OCI-M1 (cell line): ENCODE results near the gene ITGA8.
"Not testable (repeated sequence)": the region's sequence is repeated elsewhere in the genome, so short reads cannot be mapped to it uniquely, and the experiment has no call there.

Source experiments
- DNase-seq: peaks from one replicate; lab custom pipeline; 2025; lab: John Stamatoyannopoulos, UW

ITGA8 gene

GRCh38 chr10:15550950-15551349, 168.8 kb downstream of the ITGA8 start:
- no peak for DNase-seq

- DNase-seq: no peak
These were observed 171.4 kb downstream of the ITGA8 start for GRCh38 chr10:15548331-15548730.

- DNase-seq: no peak
These were observed 173.1 kb downstream of the ITGA8 start for GRCh38 chr10:15546606-15547005.

- no peak for DNase-seq
These were observed 173.8 kb downstream of the ITGA8 start for GRCh38 chr10:15545884-15546283.

- DNase-seq: no peak
These were observed 174.5 kb downstream of the ITGA8 start for GRCh38 chr10:15545266-15545665.

- no peak for DNase-seq
These were observed 175.7 kb downstream of the ITGA8 start for GRCh38 chr10:15543994-15544393.

GRCh38 chr10:15542817-15543216, 176.9 kb downstream of the ITGA8 start:
- no peak for DNase-seq

GRCh38 chr10:15541376-15541775, 178.3 kb downstream of the ITGA8 start:
- no peak for DNase-seq

- DNase-seq: no peak
These were observed 179.0 kb downstream of the ITGA8 start for GRCh38 chr10:15540727-15541126.

- no peak for DNase-seq
These were observed 180.5 kb downstream of the ITGA8 start for GRCh38 chr10:15539262-15539661.

GRCh38 chr10:15534928-15535538, 184.7 kb downstream of the ITGA8 start:
- not testable (repeated sequence) for DNase-seq

GRCh38 chr10:15531927-15532722, 187.6 kb downstream of the ITGA8 start:
- no peak for DNase-seq

- no peak for DNase-seq
These were observed 190.9 kb downstream of the ITGA8 start for GRCh38 chr10:15528859-15529239.

- DNase-seq: no peak
These were observed 193.0 kb downstream of the ITGA8 start for GRCh38 chr10:15526754-15527153.

- DNase-seq: no peak
These were observed 198.3 kb downstream of the ITGA8 start for GRCh38 chr10:15521328-15521903.

GRCh38 chr10:15518250-15518649, 201.5 kb downstream of the ITGA8 start:
- no peak for DNase-seq

- DNase-seq: no peak
These were observed 203.3 kb downstream of the ITGA8 start for GRCh38 chr10:15516256-15517085.

GRCh38 chr10:15515202-15515601, 204.5 kb downstream of the ITGA8 start:
- no peak for DNase-seq

GRCh38 chr10:15510963-15511362, 208.8 kb downstream of the ITGA8 start:
- no peak for DNase-seq

GRCh38 chr10:15505329-15505728, 214.4 kb downstream of the ITGA8 start:
- no peak for DNase-seq

GRCh38 chr10:15504101-15504840, 215.5 kb downstream of the ITGA8 start:
- peak; percentile 43 for DNase-seq
